Left ventricle myocardium superior (tissue), 1 donor: ENCODE data around the gene SCTR. TPM values are rescaled to one million over a fixed set of nuclear protein-coding genes. Genes with fewer than 3 reads are reported as not detected.

Experiments used
- ATAC-seq: fragments of 200-7000 bp; cut with Tn5 transposase; one replicate; pipeline ENCODE4 v1.9.1; 2020; ENCODE audit warnings: mild to moderate bottlenecking, moderate library complexity
- DNase-seq: peaks from one replicate; pipeline ENCODE4 v3.0.0-alpha.2; 2020
- intact Hi-C: fragments of 100-400 bp; cut with micrococcal nuclease; formaldehyde crosslinking; loops from one replicate; pipeline ENCODE4 v1.11.0; 2022
- total RNA-seq: library from RNA; stranded (reverse); fragmentation: NEBNext Ultra II Directional; extraction: Animal tissue kit (Norgen Biotek cat#: 25700); gene quantifications from one replicate; pipeline ENCODE4 v1.2.1, GENCODE V29; 2021
- donor health status: DM: no; HTN: yes; CAD: no; lungs with severe emphysema.

SCTR gene
- total RNA-seq, 1 donor from 2014 or later: 1.0 TPM

- intact Hi-C loops: loop anchor here (5.0 kb wide), 1 partner anchor 71 kb away; no protein-coding TSS in a partner anchor
- ATAC-seq (no peak), DNase-seq (no peak)
These were observed 45.9 kb downstream of the SCTR start for GRCh38 chr2:119478188-119478977.

GRCh38 chr2:119477113-119477505 is 47.2 kb downstream of the SCTR start:
- intact Hi-C loops: loop anchor here (5.0 kb wide), 1 partner anchor 70 kb away; no protein-coding TSS in a partner anchor
- ATAC-seq: no peak
- DNase-seq: no peak

GRCh38 chr2:119476301-119477112 is 47.8 kb downstream of the SCTR start:
- peak; percentile 60 for ATAC-seq
- DNase-seq: peak; percentile 69
- intact Hi-C loops: loop anchor here (5.0 kb wide), 1 partner anchor 69 kb away; no protein-coding TSS in a partner anchor

- intact Hi-C loops: loop anchor here (5.0 kb wide), 1 partner anchor 69 kb away; no protein-coding TSS in a partner anchor
- ATAC-seq (no peak), DNase-seq (no peak)
These were observed 48.4 kb downstream of the SCTR start for GRCh38 chr2:119475857-119476244.

- intact Hi-C loops: loop anchor here (5.0 kb wide), 1 partner anchor 68 kb away; no protein-coding TSS in a partner anchor
- peak; percentile 77 for DNase-seq
- ATAC-seq: peak; percentile 86
These were observed 48.9 kb downstream of the SCTR start for GRCh38 chr2:119475225-119475856.

GRCh38 chr2:119474371-119475224 is 49.7 kb downstream of the SCTR start:
- ATAC-seq: peak; percentile 83
- DNase-seq: no peak

GRCh38 chr2:119473621-119474370 is 50.5 kb downstream of the SCTR start:
- ATAC-seq (peak; percentile 3), DNase-seq (no peak)
- intact Hi-C loops: no loop called here

More at GRCh38 chr2:119474371-119475224, 49.7 kb downstream of the SCTR start:
- intact Hi-C loops: loop anchor here (5.0 kb wide), 1 partner anchor 67 kb away; no protein-coding TSS in a partner anchor

GRCh38 chr2:119472749-119473148 is 51.5 kb downstream of the SCTR start:
- DNase-seq (no peak), ATAC-seq (no peak)
- intact Hi-C loops: no loop called here

GRCh38 chr2:119469661-119470297 is 54.5 kb downstream of the SCTR start:
- no peak for DNase-seq
- intact Hi-C loops: no loop called here
- ATAC-seq: no peak

- intact Hi-C loops: no loop called here
- DNase-seq (no peak), ATAC-seq (no peak)
These were observed 55.2 kb downstream of the SCTR start for GRCh38 chr2:119469131-119469530.

GRCh38 chr2:119468154-119468955 is 55.9 kb downstream of the SCTR start:
- intact Hi-C loops: no loop called here
- DNase-seq (no peak), ATAC-seq (peak; percentile 55)

GRCh38 chr2:119466373-119466772 is 57.9 kb downstream of the SCTR start:
- no peak for ATAC-seq
- intact Hi-C loops: no loop called here

GRCh38 chr2:119465687-119466086 is 58.6 kb downstream of the SCTR start:
- ATAC-seq: no peak
- intact Hi-C loops: no loop called here
- no peak for DNase-seq

More at GRCh38 chr2:119466373-119466772, 57.9 kb downstream of the SCTR start:
- no peak for DNase-seq

- peak; percentile 72 for ATAC-seq
- intact Hi-C loops: no loop called here
These were observed 59.3 kb downstream of the SCTR start for GRCh38 chr2:119464981-119465380.

GRCh38 chr2:119463990-119464389 is 60.3 kb downstream of the SCTR start:
- ATAC-seq (no peak), DNase-seq (no peak)
- intact Hi-C loops: no loop called here

More at GRCh38 chr2:119464981-119465380, 59.3 kb downstream of the SCTR start:
- DNase-seq: no peak

- intact Hi-C loops: no loop called here
These were observed 61.1 kb downstream of the SCTR start for GRCh38 chr2:119463136-119463535.

GRCh38 chr2:119462574-119462973 is 61.7 kb downstream of the SCTR start:
- DNase-seq (no peak), ATAC-seq (no peak)
- intact Hi-C loops: no loop called here

More at GRCh38 chr2:119463136-119463535, 61.1 kb downstream of the SCTR start:
- DNase-seq: no peak
- no peak for ATAC-seq
